MV-4-11 (cell line): ENCODE data around the gene DUS3L.

Experiments used
- DNase-seq: peaks from one replicate; lab custom pipeline; 2025; lab: John Stamatoyannopoulos, UW

Gene DUS3L, protein sequence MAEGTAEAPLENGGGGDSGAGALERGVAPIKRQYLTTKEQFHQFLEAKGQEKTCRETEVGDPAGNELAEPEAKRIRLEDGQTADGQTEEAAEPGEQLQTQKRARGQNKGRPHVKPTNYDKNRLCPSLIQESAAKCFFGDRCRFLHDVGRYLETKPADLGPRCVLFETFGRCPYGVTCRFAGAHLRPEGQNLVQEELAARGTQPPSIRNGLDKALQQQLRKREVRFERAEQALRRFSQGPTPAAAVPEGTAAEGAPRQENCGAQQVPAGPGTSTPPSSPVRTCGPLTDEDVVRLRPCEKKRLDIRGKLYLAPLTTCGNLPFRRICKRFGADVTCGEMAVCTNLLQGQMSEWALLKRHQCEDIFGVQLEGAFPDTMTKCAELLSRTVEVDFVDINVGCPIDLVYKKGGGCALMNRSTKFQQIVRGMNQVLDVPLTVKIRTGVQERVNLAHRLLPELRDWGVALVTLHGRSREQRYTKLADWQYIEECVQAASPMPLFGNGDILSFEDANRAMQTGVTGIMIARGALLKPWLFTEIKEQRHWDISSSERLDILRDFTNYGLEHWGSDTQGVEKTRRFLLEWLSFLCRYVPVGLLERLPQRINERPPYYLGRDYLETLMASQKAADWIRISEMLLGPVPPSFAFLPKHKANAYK

DNA sequence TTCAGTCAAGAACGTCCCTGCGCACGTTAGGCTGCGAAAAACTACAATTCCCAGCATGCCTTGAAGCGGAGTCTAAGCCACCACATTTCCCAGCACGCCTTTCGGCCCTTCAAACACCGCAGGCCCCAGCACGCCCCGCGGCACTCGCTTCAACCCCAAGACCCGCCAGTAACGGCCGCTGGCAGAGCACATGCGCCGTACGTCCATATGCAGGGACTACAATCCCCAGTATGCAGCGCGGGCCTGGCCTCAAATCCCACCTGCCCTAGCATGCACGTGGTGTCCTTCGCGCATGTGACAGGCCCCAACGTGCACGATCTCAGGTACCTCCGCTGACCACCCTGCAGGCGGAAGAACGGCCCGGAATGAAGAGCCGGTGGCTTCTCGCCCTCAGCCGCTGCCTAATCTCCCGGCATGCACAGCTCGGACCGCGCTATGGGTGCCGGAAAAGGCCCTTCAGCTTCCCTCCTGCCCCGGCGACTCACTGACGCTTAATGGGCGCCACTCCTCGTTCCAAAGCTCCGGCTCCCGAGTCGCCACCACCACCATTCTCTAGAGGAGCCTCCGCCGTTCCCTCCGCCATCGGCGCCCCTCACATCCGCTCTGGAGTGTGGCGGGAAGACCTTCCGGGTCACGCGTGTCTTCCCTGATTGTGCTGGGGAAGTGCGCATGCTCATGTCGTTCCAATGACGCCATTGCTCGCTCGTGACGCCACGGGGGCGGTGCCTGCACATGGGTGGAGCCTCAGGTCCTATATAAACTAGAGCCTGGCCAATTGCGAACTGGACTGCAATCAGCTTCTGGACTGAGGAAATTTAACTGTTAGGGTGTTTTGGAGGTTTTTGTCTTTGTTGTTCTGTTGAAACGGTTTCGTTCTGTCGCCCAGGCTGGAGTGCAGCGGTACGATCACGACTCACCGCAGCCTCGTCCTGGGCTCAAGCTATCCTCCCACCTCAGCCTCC, at the start of gene DUS3L:
Gene DUS3L (minus strand): TSS at position 605 of the 962 bp plus-strand sequence. CDS start 22 bp downstream, at position 583.
- DNase-seq: peak; percentile 99

DNA sequence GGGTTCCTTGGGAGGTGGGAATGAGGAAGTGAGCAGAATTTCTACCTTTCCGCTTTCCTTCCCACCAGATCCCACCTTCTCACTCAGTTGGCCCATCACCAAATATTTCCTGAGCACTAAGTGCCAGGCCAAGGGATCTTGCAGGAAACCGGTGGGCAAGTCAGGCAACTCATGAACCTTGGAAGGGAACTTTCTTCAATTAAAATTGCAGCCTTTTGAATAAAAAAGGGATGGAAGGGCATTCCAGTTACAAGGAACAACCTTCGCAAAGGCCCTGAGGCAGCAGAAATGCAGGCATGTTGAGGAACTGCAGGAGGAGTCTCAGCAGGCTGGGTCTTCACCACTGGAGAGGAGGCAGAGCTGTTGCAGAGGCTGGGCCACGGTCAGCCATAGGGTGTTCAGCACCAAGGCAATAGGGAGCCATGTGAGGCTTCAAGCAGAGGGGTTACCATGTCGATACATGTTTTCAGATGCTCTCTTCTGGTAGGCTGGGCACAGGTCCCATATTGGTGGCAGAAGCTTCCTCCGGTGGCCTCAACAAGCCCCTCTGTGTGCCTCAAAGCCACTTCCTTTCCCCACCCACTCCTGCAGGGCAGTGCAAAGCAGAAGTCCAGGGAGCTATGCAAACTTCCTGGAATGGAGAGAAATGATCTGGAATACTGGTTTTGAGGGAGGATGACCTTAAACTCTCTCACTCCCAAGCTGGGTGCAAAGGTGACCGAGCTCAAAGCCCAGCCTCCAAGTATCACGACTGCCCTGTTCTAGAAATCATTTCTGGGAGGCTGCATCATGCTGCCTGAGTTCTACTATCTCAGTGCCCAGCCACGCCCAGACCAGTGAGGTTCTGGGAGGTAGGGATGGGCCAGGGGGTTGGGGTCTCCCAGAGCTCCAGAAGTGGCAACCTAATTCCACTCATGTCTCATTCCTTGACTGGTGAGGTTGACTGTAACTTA, 48.4 kb upstream of the DUS3L start, which contains the start of gene FUT6:
Gene FUT6 (minus strand): TSS at position 638 of the 953 bp plus-strand sequence. CDS start 7,135 bp downstream, outside the sequence.
- DNase-seq: peak; percentile 30

DNA sequence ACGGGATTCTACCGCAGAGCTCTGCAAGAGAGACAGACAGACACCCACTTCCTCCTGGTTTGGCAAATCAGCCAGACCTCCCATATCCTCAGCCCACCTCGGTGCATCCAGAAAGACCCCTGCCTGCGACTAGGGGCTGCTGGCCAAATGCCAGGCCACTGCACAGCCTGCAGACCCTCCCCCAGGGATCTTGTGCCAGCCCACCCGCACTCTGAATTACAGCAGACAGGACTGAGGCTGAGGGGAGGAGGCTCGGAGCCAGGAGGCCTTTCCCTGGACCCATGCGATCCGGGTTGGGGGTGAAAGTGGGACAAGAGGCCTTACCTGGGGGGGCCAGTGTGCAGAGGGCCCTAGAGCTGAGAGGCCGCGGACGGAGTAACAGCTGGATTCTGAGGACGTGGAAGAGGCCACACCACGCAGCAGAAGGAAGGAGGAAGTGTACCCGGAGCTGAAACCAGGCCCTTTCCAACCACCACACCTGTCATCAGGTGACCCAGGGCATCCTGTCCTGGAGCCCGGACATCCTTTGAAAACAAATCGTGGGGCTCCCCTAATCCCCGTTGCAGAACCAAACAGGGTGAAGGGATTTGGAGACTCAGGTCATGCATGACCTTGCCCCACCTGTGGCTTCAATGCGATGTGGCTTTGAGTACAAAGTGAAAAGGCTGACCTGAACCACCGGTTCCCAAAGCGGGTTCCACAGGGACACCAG, 47.5 kb upstream of the DUS3L start:
- no peak for DNase-seq

DNA sequence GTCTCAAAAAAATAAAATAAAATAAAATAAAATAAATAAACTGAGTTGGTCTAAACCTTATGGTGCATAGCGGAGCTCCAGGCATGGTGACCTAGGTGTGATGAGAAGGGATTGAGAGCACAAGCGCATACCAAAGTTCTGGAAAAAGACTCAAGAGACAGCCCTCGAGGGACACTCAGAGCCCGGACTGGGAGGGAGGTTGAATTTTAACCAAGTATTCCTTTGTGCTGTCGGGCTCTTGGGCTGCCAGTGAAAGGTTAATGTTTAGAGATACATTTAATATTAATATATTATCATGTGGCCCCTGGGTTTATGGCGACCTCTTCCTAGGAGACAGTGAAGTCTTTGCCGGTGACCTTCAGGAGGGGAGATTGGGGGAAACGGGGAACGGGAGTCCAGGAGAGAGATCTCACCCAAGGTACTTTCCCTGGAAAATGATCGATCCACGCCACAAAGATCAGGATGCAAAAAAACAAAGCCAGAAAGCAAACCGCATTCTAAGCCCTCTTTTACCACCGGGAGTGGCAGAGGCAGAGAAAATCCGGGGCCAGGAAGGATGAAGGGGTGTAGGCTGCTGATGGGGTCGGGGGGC, 46.9 kb upstream of the DUS3L start:
- no peak for DNase-seq

DNA sequence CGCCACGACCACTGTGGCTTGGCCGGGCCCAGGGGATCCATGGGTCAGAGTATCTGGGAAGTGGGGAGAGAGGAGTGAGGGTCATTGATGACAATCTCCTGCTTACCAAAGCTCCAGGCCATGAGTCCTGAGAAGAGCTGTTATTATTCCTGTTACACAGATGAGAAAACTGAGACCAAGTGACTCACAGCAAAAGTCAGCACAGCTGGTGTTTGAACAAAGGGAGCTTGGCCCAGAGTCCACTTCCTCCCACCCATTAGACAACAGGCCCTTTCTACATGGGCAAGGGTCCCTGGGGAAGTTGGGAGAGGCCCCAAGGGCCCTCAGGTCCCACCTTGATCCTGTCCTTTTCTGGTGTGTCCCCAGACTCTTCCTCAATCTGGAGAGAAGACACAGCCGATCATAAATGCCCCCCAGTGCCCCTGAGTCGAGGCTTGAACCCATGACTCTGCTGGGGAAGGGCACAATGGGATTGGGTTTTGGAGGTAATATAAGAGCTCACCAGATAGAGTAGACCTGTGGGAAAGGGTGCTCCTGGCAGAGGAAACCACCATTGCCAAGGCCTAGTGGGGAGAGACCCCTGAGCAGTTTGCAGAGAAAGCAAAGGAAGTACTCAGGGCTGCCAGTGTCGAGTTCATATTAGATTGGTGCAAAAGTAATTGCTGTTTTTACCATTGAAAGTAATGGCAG, 41.7 kb upstream of the DUS3L start:
- no peak for DNase-seq

DNA sequence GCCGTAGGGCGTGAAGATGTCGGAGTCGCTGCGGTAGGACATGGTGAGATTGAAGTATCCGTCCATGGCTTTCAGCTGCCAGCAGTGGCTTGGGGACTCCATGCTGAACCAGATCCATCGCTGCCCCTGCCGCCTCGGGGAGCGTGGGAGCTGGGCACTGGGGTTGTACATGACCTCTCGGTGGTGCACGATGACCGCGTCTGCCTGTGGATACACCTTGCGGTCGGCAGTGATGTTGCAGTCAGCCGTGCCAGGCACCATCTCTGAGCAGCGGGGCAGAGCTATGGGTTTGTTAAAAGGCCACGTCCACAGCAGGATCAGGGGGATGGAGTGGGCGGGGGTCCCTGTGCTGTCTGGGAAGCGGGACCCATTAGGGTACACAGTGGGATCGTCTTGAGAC, 41.1 kb upstream of the DUS3L start:
- DNase-seq: no peak

DNA sequence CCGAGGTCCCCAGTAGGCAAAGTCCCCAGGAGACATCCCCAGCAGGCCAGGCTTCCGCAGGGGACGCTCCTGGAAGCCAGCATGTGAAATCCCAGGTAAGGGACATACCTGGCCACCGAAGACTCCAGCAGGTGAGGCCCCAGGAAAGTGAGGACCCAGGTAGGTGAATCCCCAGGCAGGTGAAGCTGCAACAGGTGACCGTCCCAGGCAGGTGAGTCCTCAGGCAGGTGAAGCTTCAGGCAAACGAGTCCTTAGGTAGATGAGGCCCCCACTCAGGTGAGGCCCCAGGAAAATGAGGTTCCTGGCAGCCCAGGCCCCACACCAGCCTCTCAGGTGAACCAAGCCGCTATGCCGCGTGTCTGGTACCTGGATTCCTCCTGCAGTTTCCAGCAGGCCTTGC, 40.2 kb upstream of the DUS3L start:
- no peak for DNase-seq

DNA sequence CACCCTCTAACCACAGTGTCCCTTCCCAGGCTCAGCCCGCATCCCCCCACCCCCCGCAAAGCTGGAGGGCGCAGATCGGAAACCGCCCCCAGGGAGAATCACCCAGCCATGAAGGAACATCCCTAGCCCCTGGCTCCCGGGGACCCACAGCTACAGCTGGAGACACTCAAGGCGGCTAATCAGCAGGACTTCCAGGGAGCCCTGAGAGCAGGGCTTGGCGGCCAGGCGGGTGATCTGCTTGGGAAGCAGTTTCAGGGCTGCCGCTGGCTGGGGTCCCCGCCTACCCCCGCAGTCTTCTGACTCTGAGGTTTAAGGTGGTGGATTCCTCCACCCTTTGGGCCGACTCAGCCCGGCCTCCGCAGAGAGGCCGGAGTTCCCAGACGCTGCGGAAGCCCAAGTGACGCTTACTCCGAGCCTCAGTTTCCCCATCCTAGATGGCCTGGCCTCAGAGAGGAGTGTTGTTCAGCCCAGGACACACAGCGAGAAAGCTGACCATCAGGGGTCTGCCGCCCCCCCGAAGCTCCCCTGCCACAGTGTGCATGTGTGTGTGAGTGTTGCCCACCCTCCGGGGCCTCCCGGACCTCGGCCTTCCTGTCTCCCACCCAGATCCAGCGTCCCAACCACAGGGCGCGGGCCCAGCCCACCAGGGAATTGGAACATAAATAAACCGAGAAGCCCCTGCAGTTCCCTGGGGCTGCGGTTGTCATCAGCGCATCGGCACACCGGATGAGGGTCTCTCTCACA, 38.8 kb upstream of the DUS3L start:
- no peak for DNase-seq

DNA sequence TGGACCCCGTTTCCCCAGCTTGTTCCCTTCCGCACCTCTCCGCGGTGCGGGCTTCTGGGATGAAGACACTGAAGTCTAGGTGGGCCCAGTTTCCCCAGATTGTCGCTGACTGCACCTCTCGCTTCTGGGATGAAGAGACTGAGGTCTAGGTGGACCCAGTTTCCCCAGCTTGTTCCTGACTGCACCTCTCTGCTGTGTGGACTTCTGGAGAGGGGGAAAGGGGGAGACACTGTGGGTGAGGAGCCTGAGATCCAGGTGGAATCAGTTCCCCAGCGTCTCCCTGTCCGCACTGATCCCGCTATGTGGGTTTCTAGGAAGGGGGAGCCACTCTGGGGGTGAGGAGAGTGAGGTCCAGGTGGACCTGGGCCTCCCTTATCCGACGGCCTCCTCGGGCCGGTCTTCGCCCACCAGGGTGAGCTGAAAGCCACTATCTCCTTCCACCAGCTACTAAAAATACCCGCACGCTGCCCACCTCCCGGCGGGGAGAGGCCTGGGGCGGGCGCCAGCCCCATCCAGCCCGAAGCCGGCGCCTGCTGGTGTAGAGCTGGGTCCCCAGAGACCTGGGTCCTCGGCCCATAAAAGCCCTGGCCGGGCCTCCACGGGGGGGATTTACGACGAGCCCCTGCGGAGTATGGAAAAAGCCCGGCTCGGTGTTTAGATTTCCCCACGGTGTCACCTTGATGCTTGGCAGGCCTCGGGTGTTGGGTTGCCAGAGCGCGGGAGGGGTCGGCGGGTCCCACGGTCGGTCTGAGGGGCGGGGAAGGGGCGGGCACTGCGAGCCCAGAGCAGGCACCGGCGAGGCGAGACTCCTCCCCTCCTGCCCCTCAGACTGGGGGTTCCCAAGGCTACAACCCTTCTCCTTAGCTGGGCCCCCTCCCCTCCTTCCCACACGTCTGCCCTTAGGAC, 38.0 kb upstream of the DUS3L start:
- DNase-seq: no peak

DNA sequence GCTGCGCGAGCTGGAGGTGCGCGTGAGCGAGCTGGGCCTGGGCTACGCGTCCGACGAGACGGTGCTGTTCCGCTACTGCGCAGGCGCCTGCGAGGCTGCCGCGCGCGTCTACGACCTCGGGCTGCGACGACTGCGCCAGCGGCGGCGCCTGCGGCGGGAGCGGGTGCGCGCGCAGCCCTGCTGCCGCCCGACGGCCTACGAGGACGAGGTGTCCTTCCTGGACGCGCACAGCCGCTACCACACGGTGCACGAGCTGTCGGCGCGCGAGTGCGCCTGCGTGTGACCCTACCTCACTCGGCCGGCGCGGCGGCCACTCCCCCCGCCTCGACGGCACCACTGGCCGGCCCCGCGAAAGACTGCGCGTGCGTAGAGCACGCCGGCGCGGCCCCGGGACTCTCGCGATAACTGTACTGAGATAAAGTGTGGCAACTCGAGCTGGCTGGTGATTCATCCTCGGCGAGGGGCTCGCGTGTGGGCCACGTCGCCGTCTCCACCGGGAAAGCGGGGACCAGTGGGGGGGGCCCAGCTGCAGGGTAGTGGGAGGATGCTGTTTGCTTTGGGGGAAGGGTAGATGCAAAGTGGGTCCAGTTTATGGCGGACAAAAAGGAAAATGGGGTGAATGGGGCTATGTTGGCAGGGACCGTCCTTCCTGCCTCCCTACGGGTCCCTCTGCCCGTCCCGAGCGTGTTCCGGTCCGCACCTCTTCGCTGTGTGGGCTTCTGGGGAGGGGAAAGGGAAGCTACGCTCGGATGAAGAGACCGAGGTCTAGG, 37.1 kb upstream of the DUS3L start:
- DNase-seq: peak; percentile 96

DNA sequence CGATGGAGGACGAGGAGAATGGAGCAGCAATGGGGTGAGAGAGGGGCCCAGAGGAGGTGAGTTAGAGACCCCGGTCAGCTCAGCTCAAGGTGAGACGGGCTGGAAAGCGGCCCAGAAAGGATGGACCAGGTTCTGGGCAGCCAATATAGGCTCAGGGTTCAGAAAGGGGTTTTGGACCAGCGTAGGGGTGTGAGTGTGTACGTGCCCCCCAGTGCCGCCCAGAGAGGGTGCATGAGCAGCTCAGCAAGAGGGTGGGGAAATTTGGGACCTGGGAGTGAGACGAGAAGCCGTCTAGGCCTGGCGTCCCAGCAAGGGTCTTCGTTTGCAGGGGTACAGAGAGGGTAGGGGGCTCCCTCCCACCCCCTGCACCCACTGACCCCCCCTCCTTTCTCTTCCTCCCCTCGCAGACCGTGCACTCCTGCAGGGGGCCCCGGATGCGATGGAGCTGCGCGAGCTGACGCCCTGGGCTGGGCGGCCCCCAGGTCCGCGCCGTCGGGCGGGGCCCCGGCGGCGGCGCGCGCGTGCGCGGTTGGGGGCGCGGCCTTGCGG, 36.5 kb upstream of the DUS3L start:
- DNase-seq: no peak

DNA sequence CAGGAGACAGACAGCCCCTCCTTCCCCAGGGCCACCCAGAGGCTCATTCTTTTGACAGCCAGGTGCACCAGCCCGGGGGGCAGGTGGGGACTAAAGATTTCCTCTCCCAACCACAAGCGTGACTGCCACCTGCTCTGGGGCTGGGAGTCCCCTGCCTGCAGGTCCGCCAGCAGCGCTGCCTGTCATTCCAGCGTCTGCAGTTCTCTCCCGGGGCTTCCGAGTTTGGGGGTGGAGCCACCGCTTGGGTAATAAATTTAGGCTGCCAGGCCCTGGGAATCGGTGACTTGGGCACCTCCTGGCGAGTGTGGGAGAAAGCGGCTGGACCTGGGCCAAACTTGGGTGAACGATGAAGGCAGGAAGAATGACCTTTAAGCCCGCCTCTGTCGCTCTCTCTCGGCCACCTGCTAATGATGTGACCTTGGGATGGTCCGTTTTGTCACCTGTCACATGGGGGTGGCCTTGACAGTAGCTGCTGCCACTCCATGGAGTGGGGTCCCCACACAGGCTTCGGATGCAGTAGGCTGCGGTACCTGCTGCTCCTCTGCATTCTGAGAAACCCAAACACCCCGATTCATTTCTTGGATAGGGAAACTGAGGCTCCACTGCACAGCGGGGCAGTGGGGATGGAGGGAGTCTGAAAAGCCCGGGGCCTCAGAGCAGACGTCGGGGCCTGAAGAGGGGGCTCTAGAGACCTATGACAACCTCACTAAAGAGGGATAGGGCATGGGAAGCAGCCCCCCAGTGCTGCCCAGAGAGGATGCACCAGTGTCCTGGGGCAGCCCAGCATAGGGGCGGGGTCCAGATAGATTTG, 35.8 kb upstream of the DUS3L start:
- DNase-seq: peak; percentile 78

DNA sequence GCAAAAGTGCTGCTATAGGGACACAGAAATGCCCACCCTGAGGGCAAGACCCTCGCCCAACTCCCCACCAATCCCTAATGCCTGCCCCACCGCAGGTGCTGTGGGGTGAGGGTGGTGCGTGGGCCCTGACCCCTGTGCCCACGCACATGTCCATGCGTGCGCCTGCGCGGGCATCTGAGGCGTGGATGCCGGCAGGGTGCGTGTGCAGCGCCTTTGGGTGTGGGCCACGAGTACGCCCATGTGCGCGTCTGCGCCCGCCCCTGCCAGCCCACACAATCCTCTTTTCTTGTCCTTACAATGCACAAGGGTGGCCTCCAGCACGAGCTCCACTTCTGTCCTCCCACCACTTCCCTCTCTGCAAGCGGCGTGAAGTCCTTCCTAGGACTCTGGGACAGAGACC, 34.2 kb upstream of the DUS3L start:
- no peak for DNase-seq

DNA sequence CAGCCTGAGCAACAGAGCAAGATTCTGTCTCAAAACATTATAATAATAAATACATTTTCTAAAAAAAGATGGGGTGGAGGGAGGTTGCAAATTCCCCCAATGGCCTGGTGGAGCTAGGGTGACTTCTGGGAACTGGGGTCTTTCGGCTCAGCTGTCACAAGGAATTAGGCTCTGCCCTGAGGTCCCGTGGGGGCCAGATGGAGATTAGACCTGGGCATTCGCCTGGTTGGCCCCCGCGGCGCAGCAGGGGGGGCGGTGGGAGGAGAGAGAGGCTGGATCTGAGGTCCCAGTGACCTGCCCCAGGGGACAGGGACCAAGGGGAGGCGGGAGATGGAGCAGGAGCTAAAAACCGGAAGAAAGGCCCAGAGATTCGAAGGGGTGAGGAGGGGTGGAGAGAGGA, 33.8 kb upstream of the DUS3L start:
- no peak for DNase-seq

DNA sequence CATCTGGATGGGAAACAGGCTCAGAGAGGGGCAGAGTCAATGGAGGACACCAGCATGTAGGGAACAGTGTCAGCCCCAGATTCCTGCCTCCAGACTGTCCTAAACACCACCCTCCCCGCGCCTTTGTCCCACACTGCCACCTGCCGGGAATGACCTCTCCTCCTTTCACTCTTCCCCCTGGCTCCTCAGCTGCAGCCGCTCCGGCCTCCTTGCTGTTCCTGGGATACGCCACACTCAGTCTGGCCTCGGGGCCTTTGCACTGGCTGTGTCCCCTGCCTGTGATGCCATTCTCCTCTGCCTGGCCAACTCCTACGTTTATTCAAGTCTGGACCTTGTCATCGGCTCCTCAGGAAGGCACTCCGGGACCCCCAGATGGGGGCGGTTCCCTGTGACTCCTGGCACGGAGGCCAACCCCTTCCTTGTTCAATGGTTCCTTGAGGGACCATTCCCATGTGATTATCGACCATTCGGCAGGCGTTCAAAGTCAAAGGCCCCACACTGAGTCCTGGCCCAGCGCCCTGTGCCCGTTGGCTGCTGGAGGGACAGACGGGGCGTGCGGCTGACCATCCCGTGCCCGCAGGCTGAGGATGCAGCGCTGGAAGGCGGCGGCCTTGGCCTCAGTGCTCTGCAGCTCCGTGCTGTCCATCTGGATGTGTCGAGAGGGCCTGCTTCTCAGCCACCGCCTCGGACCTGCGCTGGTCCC, 32.8 kb upstream of the DUS3L start:
- DNase-seq: no peak
